Ovary (tissue), 9 donors: ENCODE data around the gene PPP6R2. TPM values are rescaled to one million over a fixed set of nuclear protein-coding genes. Genes with fewer than 3 reads are reported as not detected.

Experiments
- DNase-seq, 5 donors: peaks; one replicate each; pipeline ENCODE4 v3.0.0-alpha.2; 2019 to 2020
- H3K27ac ChIP-seq, 2 donors: fragments of 200-600 bp; one replicate each; pipeline versions ENCODE4 v1.5.1 to v1.8.0; 2019 to 2022
- H3K27me3 ChIP-seq: fragments of 200-600 bp; one replicate; pipeline ENCODE4 v1.8.0; 2022
- H3K36me3 ChIP-seq: fragments of 200-600 bp; sonication (generic); one replicate; pipeline ENCODE4 v1.5.1; 2019
- H3K4me1 ChIP-seq: one replicate; pipeline ENCODE4 v1.8.1; 2013; ENCODE audit warnings: mild to moderate bottlenecking, moderate library complexity; ENCODE audit not compliant: insufficient read depth
- H3K4me3 ChIP-seq: fragments of 200-600 bp; sonication (generic); one replicate; pipeline ENCODE4 v1.5.1; 2017
- H3K9me3 ChIP-seq, 2 donors: fragments of 200-600 bp in 1 of 2; sonication (generic) in 1 of 2; one replicate each; pipeline versions ENCODE4 v1.5.1 to v1.8.1; 2013 to 2019; ENCODE audit warnings: mild to moderate bottlenecking in 1 of 2, moderate library complexity in 1 of 2
- EP300 ChIP-seq: sonication (generic); formaldehyde crosslinking; IDR thresholded peaks from one replicate; pipeline ENCODE4 v1.6.1; 2017; ENCODE audit warnings: antibody characterized with exemption
- POLR2A ChIP-seq: fragments of 450-650 bp; IDR thresholded peaks from one replicate; pipeline ENCODE4 v1.6.1; 2017; ENCODE audit warnings: antibody characterized with exemption, mild to moderate bottlenecking, moderate library complexity
- WGBS, 3 donors: extraction: QIAGEN DNeasy Blood & Tissue Kit in 1 of 3; methylation state at CpG; one replicate each; pipeline versions ENCODE4 v1.1.5 to v1.1.7; 2013 to 2017; 5-methylcytosine and 5-hydroxymethylcytosine counted together
- intact Hi-C, 4 donors: fragments of 100-400 bp; cut with DNase I; formaldehyde crosslinking; loops; one replicate each; pipeline versions ENCODE4 v1.11.0 to v1.15.1; 2022 to 2023
- polyA plus RNA-seq, 2 donors: library from polyadenylated mRNA; stranded (reverse); fragments of 200-250 nt in 1 of 2; fragments of 350-450 nt in 1 of 2; fragmentation: Illumina TruSeq in 1 of 2; extraction: RNeasy Lipid Tissue Mini Kit (QIAGEN cat#74804) in 1 of 2; gene quantifications; one replicate each; pipeline ENCODE4 v1.2.3, GENCODE V29; 2013 to 2014
- total RNA-seq, 7 donors: library from RNA; depleted of rRNA in 2 of 7; stranded (reverse); fragments of >200 nt in 2 of 7; fragmentation: NEBNext Ultra II Directional in 3 of 7; extraction: Animal tissue kit (Norgen Biotek cat#: 25700) in 3 of 7; gene quantifications; one replicate each; pipeline versions ENCODE4 v1.1.0 to v1.2.4, GENCODE V29; 2016 to 2023
- TF ChIP-seq, protein P1 (sequence below), 3 donors: fragments of 450-650 bp in 2 of 3; fragments of 200-600 bp in 1 of 3; IDR thresholded peaks; one replicate each; pipeline versions ENCODE4 v1.5.1 to v1.8.0; 2016 to 2022; ENCODE audit warnings: antibody characterized with exemption in 3 of 3, mild to moderate bottlenecking in 1 of 3
- donor health status: DM: no; HTN: no; CAD: no; lungs with moderate emphysema.
- donor health status: DM: no; HTN: no; CAD: no.
- donor health status: Bipolar disorder and iron deficiency.
- donor health status: DM: yes; HTN: yes; CAD: no.
- donor health status: DM: no; HTN: no; CAD: no.
- donor health status: DM: yes; HTN: yes; CAD: no.

The PPP6R2 gene
- total and polyA plus RNA-seq, 9 donors, result 8.2 to 52.9 (median 35.1) TPM

DNA sequence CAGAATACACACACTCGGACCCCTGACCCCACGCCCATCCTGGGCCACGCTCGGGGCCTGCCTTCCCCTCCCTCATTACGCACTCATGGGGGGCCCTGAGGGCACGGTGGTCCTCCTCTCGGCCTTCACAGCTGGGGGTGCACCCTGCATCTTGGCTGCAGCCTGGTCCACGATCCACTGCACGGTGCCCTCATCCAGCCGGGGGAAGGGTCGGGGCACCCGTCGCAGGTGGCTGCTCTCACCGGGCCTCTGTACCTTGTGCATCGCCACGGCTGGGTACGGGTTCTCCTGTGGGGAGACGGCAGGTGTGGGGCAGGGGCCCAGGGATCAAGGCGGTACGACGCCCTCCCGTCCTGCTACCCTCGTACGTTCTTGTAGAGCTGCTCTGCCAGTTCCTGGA is 121.3 kb downstream of the PPP6R2 start:
- no peak for DNase-seq
- 87 to 89% (median 89%) methylated on average over 24 of the region's 24 CpGs for WGBS, 3 donors
- Histone ChIP-seq H3K4me1 (no peaks in the 10 kb centered on the region), H3K9me3 (no peaks in the 10 kb centered on the region), H3K27ac (no peak overlapping the region), H3K4me3 (no peak overlapping the region), H3K27me3 (no peaks in the 10 kb centered on the region), H3K36me3 (no peaks in the 10 kb centered on the region)
- intact Hi-C loops, result no loop called here
- TF ChIP-seq EP300 (no peak), POLR2A (no peak)
- TF ChIP-seq, protein P1, sequence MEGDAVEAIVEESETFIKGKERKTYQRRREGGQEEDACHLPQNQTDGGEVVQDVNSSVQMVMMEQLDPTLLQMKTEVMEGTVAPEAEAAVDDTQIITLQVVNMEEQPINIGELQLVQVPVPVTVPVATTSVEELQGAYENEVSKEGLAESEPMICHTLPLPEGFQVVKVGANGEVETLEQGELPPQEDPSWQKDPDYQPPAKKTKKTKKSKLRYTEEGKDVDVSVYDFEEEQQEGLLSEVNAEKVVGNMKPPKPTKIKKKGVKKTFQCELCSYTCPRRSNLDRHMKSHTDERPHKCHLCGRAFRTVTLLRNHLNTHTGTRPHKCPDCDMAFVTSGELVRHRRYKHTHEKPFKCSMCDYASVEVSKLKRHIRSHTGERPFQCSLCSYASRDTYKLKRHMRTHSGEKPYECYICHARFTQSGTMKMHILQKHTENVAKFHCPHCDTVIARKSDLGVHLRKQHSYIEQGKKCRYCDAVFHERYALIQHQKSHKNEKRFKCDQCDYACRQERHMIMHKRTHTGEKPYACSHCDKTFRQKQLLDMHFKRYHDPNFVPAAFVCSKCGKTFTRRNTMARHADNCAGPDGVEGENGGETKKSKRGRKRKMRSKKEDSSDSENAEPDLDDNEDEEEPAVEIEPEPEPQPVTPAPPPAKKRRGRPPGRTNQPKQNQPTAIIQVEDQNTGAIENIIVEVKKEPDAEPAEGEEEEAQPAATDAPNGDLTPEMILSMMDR (IDR thresholded peaks at IDR 0.05), result no peak

DNA sequence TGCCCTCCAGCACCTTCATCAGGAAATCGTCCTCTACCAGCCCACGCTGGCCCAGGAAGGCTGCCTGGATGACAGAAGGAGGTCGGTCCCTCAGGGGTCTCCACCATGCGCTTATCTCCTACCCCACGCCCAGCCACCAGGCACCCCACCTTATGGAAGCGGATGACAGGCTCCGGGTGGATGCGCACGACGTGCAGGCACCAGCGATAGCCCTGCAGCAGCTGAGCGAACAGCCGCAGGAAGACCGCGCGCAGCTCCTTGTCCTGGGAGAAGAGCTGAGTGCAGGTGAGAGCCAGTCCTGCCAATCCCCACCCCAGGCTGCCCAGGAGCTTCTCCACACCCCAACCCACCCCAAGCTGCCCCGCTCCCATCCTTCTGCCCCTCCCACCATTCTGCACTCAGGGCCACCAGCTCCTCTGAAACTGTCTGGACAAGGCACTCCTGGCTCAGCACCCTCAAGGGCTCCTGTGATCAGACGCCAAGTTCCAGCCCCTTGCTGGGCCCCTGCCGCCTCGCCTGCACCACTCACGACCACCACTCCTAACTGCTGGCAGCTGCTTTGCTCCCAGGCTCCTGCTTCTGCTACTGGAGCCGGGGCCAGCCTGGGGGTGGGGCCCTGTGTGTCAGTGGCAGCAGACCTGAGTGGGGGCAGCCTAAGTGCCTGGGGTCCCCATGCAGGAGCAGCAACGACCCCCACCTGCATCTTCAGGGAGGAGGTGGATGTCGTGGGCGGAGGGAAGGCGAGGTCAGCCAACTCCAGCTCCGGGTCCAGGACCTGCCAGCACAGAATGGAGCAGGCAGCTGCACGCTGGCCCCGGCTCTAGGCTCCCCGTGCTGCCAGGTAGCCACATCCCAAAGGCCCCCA is 122.2 kb downstream of the PPP6R2 start:
- intact Hi-C loops, result no loop called here
- Histone ChIP-seq H3K36me3 (no peaks in the 10 kb centered on the region), H3K4me3 (no peak overlapping the region), H3K27me3 (no peaks in the 10 kb centered on the region), H3K27ac (no peak overlapping the region), H3K4me1 (peaks cover 5% of the 10 kb centered on the region), H3K9me3 (no peaks in the 10 kb centered on the region)
- WGBS, 3 donors, result 84 to 87% (median 86%) methylated on average over 27 to 30 of the region's 30 CpGs
- no peak for DNase-seq
- TF ChIP-seq EP300 (no peak), POLR2A (no peak)
- TF ChIP-seq, protein P1 (IDR thresholded peaks at IDR 0.05), result no peak

DNA sequence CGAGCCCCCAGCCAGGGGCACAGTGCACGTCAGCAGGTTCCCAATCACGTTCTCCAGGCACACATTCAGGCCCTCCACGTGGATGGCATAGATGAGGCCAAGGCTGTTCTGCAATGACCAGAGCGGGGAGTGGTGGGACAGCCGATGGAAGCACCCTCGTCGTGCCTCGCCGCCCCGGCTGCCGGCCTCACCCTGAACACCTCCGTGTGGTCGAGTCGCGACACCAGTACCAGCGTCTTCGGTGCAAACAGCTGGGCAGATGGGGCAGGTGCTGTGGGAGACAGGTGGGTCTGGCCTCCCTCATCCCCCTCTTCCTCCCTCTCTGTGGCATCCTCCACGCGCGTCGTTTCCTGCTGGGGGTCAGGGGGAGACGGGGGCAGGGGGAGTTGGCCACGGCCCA is 124.2 kb downstream of the PPP6R2 start:
- no peak for DNase-seq
- H3K4me3 ChIP-seq, result no peak overlapping the region
- intact Hi-C loops, result no loop called here
- peaks cover 14% of the 10 kb centered on the region for H3K4me1 ChIP-seq
- no peaks in the 10 kb centered on the region for H3K36me3 ChIP-seq
- no peaks in the 10 kb centered on the region for H3K9me3 ChIP-seq
- no peaks in the 10 kb centered on the region for H3K27me3 ChIP-seq
- H3K27ac ChIP-seq, result no peak overlapping the region
- WGBS, 3 donors, result 81 to 91% (median 84%) methylated on average over 20 to 24 of the region's 24 CpGs
- TF ChIP-seq, protein P1 (IDR thresholded peaks at IDR 0.05), result no peak
- TF ChIP-seq EP300, result no peak
- no peak for TF ChIP-seq POLR2A

DNA sequence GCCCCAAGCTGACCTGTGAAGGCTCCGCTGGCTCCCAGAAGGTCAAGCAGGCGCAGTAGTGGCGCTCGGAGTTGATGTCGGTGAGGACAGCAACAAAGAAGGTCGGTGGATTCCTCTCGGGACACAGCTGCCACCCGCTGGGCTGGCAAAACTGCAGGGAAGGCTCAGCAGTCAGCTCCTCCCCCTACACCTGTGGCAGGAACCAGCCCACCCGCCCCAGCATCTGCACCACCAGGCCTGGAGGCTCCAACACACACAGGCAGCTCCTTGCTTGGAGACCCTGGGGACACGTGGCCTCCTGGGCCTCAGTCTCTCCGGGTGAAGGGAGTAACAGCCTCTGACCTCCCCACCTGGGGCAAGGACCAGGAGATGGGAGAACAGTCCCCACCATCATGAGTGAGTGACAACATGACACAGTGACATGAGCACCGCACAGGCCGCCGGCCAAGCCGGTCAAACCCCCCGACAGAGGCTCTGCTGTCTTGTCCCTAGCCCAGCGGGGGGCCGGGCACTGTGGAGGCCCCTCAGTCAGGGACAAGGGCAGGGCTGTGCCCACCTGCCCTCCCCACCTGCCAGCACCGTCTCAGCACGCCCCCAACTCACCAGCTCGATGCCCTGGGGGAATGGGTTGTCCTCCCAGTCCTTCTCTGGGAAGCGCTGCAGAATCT is 124.8 kb downstream of the PPP6R2 start:
- 82 to 84% (median 83%) methylated on average over 19 to 22 of the region's 22 CpGs for WGBS, 3 donors
- Histone ChIP-seq H3K4me3 (no peak overlapping the region), H3K9me3 (no peaks in the 10 kb centered on the region), H3K27me3 (no peaks in the 10 kb centered on the region), H3K36me3 (no peaks in the 10 kb centered on the region), H3K27ac (no peak overlapping the region), H3K4me1 (peaks cover 15% of the 10 kb centered on the region)
- no peak for TF ChIP-seq EP300
- TF ChIP-seq, protein P1 (IDR thresholded peaks at IDR 0.05), result no peak
- no peak for TF ChIP-seq POLR2A
- intact Hi-C loops, result no loop called here
- DNase-seq, result no peak
